Kidney epithelial cell (primary cell): ENCODE results near the gene COPS2. TPM values are rescaled to one million over a fixed set of nuclear protein-coding genes. Genes with fewer than 3 reads are reported as not detected.

Source experiments
- DNase-seq: peaks from one replicate; pipeline ENCODE4 v3.0.0-alpha.2; 2010; ENCODE audit warnings: low read depth
- H3K27me3 ChIP-seq: 2 replicates; pipeline ENCODE4 v1.6.0; 2011; ENCODE audit warnings: low read length; ENCODE audit not compliant: control insufficient read depth, insufficient read depth
- H3K36me3 ChIP-seq: 2 replicates; pipeline ENCODE4 v1.5.1; 2011; ENCODE audit warnings: low read length; ENCODE audit not compliant: control insufficient read depth, insufficient read depth
- H3K4me3 ChIP-seq: 2 replicates; pipeline ENCODE4 v1.5.1; 2011; ENCODE audit warnings: low read depth, mild to moderate bottlenecking, control low read depth, low read length
- total RNA-seq: library from RNA; depleted of rRNA; stranded (reverse); fragments of >200 nt; gene quantifications from 2 replicates; pipeline ENCODE4 v1.2.3, GENCODE V29; 2015
- TF ChIP-seq, protein P1 (sequence below): IDR thresholded peaks from 2 replicates; pipeline ENCODE4 v1.5.1; 2011; ENCODE audit warnings: mild to moderate bottlenecking, moderate library complexity, low read length, control low read depth, inconsistent platforms; ENCODE audit not compliant: insufficient read depth, poor library complexity, severe bottlenecking

Gene COPS2
- total RNA-seq, 1 donor from 2014 or later: 46.1 TPM

DNA sequence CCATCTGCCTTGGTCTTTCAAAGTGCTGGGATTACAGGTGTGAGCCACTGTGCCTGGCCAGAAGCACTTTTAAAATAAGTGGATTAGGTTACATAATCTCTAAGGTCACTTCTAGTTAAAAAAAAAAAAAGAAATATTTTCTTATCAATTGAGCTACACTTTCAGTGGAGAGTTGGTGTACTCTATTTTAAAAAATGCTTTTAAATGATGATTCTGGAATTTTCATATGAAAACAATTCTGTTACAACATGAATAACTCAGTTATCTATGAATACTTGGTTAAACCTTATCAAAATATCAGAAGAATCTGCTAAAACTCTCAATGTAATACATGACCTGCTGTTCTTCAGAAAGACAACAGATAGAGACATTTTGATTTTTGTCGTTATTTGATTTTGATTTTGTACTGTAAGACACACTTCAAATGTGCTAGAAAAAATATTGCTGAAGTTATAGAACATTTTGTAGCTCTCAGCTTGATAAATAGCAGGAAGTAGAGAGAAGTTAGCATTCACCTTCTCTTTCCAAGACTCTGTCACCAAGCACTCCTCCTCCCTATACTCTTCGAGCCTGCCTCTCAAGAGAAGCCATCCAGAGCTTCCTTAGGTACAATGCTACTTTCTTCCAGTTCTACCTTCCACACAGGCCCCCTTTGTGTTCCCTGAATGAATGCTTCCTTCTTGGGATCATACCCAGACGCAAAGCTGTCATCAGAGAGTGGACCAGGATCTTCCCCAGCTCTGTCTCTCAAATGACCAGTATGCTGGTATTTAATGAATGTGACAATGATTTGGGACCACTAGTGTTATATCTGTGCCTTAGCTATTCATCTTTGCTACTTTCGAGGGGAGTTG is 61.9 kb downstream of the COPS2 start:
- Histone ChIP-seq H3K27me3 (no peaks in the 10 kb centered on the region), H3K4me3 (no peak overlapping the region), H3K36me3 (no peaks in the 10 kb centered on the region)
- DNase-seq: no peak
- TF ChIP-seq, protein P1, sequence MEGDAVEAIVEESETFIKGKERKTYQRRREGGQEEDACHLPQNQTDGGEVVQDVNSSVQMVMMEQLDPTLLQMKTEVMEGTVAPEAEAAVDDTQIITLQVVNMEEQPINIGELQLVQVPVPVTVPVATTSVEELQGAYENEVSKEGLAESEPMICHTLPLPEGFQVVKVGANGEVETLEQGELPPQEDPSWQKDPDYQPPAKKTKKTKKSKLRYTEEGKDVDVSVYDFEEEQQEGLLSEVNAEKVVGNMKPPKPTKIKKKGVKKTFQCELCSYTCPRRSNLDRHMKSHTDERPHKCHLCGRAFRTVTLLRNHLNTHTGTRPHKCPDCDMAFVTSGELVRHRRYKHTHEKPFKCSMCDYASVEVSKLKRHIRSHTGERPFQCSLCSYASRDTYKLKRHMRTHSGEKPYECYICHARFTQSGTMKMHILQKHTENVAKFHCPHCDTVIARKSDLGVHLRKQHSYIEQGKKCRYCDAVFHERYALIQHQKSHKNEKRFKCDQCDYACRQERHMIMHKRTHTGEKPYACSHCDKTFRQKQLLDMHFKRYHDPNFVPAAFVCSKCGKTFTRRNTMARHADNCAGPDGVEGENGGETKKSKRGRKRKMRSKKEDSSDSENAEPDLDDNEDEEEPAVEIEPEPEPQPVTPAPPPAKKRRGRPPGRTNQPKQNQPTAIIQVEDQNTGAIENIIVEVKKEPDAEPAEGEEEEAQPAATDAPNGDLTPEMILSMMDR: no peak

DNA sequence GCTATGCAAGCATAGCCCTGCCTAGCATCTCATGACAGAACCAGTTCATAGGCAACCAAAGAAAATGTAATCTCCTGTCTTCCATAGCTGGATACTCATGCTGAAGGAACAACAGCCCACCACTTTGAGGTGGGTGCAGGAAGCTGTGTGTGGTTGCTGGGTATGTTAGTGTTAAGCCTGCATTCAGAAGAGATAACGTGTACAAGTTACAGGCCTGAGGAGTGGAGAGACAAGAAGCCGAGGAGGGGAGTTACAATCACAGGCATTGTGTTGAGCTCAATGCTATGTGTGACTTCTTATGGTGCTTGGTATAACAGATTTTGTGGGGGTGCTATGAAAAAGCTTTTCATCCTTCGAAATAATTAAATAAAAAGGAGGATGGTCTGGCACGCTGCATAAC is 66.4 kb downstream of the COPS2 start:
- TF ChIP-seq, protein P1: no peak
- Histone ChIP-seq H3K4me3 (no peak overlapping the region), H3K27me3 (no peaks in the 10 kb centered on the region), H3K36me3 (no peaks in the 10 kb centered on the region)
- DNase-seq: no peak

DNA sequence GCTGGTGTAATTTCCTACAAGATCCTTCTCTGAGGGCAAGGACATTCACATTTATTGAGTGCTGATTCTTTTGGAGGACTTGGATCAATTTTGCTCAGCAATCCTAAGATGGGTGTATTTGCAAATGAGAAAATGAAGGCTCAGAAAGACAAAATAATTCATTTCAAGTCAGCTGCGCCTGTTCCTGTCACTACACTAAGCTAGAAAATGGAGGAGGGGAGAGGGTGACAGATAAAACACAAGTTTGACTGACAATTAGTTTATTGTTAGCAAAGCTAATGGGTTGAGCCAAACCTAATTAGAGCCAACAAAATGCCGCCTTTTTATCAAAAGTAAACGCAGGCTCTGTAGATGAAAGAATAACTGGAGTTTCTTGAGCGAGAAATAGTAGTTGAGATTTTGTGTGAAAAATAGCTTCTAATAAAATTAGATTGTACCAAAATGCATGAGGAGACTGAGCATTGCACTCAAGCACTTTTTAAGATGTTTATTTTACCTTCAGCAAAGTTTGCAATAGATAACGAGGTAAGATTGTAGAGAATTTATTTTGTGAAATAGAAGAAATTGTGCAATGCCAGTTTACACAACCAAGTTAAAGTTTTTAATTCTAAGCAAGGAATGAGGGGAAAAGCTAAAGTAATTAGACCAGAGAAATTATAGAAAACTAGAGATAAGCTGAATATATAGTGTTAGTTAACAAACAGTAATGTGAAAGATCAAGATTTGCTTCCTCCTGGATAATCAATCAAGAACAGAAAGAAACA is 69.5 kb downstream of the COPS2 start:
- no peaks in the 10 kb centered on the region for H3K36me3 ChIP-seq
- no peak overlapping the region for H3K4me3 ChIP-seq
- DNase-seq: no peak
- TF ChIP-seq, protein P1: no peak
- H3K27me3 ChIP-seq: no peaks in the 10 kb centered on the region

DNA sequence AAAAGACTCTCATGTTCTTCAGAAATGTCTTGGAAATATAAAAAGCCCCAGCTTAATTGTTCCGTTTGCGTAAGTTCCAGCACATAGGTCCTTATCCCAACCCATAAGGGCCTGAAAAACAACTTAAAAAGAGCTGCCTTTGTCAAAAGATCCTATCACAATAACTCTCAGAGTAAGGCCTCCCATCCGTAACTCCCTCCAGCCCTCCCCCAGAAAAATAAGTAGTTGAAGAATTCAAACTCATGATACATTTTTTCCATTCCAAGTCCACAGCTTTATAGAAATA is 71.2 kb downstream of the COPS2 start:
- no peaks in the 10 kb centered on the region for H3K27me3 ChIP-seq

DNA sequence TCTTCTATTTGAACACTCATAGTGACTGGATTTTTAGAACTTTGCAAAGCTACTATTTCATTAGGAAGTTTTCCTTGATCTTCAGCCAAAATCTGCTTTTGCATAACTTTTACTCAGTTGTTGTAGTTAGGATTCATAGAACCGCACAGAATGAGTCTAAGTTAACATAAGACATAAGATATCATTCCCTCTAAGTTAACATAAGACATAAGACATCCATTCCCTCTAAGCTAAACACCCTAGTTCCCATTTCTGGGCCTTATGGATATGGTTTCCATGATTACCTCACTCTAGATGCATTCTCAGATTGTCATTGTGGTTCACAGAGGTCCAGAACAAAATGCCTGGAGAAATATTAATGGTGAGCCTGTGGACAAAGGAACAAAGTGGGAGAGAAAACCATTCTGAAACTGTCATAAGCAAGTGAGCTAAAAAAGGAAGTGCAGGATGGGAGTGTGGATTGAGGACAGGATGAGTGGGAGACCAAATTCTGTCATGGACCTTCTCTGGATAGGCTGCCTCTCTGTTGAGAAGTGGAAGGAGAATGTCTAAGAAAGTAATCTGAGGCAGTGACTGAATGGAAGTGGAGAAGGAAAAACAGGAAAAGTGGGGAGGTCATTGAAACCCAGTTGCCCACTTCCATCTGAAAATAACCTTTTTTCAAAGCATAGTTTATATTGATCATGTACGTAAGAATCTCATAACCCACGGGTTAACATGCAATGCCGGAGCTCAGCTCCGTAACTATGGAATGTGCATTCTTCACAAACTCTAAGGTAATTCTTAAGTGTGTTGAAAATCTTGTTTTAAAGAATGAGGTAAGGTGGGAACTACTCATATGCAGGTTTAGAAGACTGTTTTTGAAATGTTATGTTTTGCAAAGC is 71.8 kb downstream of the COPS2 start:
- DNase-seq: no peak
- Histone ChIP-seq H3K27me3 (no peaks in the 10 kb centered on the region), H3K4me3 (no peak overlapping the region), H3K36me3 (no peaks in the 10 kb centered on the region)
- TF ChIP-seq, protein P1: no peak

More for the DNA sequence above, 71.2 kb downstream of the COPS2 start:
- TF ChIP-seq, protein P1: no peak
- DNase-seq: no peak
- H3K4me3 ChIP-seq: no peak overlapping the region
- no peaks in the 10 kb centered on the region for H3K36me3 ChIP-seq
